Stimulated activated CD8-positive, alpha-beta memory T cell treated with anti-CD3 and anti-CD28 coated beads, Interleukin-15, amount 100 ng/mL, for 4 hours (primary cell): ENCODE data around the gene CDK19.

Experiments used
- DNase-seq, 2 donors: peaks; one replicate each; pipeline ENCODE4 v3.0.0-alpha.2; 2020; ENCODE audit warnings: low read depth in 2 of 2

CDK19 gene

DNA sequence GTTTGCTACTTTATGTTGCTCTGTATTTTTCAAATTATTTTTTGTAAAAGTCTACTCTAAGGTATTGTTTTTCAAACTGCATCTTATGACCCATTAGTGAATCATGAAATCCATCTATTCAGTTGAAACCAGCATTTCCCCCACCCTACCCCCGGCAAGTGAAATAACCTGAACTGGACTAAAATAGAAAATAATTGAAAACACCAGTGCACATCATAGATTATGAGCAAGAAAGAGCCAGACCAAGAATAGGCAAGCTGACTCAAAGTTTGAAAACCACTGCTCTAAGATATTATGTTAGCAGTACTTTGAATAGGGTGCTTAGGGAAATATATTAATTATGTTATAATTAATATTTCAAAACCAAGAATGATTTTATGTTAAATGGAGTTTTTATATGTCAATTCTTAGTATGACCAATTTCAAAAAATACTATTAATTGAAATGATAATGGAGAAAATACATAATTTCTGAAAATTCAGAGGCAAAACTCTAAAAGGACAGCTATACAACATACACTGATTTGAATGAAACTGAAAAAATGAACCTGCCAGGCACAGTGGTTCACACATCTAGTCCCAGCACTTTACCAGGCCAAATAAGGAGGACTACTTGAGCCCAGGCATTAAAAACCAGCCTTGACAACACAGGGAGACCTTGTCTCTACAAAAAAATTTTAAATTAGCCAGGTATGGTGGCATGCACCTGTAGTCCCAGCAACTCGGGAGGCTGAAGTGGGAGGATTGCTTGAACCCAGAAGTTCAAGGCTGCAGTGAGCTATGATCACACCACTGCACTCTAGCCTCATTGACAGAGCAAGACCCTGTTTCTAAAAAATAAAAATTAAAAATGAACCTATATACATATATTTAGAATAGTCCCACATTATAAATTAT, 112.0 kb downstream of the CDK19 start:
- DNase-seq: no peak

DNA sequence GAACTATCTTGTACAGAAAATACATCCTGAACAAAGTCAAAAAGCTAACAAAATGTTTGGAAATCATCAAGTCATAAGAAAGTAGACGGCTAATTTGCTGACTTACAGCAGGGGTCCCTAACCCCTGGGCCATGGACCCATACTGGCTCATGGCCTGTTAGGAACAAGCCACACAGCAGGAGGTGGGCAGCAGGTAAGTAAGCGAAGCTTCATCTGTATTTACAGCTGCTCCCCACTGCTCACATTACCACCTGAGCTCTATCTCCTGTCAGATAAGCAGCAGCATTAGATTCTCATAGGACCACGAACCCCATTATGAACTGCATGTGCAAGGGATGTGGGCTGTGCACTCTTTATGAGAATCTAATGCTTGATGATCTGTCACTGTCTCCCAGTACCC, 115.5 kb downstream of the CDK19 start:
- DNase-seq: no peak

DNA sequence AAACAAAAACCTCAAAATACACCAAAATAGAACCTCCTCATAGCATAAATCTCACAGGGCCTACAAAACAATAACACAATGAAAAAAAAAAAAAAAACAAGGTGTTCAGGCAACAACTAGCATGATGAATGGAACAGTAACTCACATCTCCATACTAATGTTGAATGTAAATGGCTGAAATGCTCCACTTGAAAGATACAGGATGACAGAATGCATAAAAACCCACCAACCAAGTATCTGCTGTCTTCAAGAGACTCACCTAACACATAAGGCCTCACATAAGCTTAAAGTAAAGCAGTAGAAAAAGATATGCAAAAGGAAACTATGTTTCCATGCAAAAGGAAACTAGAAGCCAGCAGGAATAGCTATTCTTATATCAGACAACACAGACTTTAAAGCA, 121.3 kb downstream of the CDK19 start:
- DNase-seq: no peak

DNA sequence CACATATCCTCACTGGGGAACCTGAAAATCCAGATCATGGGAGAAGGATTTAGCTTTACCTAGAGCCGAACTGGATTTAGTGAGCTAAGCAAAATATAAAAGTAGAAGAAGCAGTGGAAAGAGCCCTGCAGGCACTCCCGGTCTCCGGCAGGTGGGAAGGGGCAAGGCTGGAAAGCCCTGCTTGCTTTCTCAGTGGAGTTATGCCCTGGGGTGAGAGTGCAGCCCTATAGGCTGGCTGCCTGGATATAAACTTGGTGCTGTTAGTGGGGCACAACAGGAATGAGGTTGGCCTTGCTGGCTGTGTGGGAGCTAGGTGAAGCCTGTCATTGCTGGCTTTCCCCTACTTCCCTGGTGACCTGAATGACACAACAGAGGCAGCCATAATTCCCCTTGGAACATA, 122.0 kb downstream of the CDK19 start:
- DNase-seq: no peak

DNA sequence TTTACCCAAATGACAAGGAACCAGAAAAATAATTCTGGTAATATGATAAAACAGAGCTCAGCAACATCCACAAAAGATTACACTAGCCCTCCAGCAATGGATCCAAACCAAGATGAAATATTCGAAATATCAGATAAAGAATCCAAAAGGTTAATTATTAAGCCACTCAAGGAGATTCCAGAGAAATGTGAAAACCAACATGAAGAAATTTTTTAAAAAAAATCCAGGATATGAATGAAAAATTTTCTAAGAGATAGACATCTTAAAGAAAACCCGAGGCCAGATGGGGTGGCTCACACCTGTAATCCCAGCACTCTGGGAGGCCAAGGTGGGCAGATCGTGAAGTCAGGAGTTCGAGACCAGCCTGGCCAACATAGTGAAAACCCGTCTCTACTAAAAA, 124.4 kb downstream of the CDK19 start:
- DNase-seq: no peak

DNA sequence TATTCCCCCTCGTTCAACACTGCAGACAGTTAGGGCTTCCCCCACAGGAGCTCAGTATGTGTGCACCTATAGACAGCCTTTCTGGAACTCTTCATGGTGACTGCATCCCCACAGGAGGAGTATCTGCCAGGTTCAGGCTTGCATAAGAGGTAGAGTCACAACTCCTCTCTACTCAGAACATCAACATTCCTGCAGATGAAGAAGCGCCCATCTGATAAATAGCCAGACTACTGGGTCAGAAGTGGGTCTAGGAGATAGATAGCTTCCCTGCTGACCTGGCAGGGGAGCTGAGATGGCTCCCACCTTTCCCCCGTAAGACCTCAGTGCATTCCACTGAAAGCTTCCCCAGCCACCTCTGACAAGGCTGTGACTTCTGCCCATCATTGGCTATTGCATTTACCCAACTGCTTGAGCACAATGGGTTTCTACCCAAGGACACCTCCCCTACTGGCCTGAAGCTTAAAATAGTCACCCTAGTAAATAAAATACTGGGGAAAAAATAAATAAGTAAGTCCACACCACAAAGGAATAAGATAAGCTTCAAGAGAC, 125.1 kb downstream of the CDK19 start:
- DNase-seq: no peak

DNA sequence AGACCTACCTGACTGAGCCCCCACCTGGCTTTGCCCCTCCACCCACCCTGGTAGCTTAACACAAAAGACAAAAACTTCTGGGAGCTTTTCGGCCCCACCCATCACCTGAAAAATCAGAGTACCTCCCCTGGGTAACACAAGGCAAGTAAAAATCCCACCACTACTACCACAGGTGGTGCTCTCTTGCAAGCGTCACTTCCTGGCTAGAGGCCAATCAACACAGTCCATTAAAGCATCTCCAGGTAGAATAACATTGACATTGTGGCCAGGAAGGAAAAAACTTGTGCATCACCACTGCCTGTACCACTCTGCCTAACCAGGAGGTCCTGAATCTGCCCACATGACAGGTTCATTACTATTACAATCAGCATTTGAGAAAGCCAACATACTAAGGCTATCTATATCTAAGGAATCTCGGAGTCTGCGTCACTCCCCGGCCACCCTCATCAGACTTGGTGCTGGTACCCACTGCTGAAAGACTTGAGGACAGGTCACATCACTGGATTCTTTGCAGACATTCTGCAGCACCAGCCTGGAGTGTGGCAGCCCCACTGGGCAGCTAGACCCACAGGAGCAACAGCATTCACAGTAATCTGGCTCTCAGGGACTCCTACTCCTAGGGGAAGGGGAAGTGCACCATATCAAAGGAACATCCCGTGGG, 125.9 kb downstream of the CDK19 start:
- DNase-seq: no peak

DNA sequence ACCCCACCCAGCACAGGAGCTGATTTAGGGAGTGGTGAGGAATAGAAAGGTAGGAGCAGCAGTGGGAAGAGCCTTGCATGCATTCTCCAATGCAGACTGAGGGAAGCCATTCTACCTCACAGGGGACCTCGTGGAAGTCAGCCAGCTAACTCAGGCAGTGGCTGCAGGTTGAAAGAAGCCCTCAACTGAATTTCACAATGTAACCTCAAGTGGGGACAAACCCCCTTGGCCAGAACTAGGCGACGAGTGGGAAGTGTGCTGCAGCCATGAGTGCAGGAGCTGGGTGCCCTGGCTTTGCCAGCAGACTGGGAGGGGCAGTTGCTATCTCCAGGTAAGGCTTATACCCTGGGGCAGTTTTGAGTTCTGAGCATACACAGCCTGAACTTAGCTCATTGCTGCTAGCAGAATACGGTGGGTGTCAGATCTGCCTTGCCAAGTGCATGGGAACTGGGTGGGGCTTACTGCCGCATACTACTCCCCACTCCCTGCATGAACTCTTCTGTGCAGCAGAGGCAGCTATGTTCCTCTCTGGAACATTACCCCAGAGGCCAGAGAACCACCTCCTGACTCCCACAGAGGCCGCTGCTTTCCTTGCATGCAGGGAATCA, 126.5 kb downstream of the CDK19 start:
- DNase-seq: no peak

DNA sequence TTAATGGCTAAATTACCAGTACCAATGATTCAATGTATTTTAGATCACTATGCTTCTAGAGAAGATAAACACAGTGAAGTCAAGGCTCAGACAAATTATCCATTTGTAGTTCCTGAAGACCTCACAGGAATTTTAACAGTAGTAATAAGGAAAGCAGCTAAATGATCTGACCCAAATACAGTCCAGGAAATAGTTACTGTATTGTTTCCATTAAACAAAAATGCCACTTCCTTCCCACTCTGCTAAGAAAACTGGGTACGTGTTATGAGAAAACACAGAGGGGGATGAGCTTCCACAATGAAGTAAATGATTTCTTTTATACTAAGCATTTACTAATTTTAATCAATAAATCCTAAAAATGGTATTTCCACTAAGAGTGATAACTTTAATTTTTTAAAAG, 127.9 kb downstream of the CDK19 start:
- DNase-seq: no peak

DNA sequence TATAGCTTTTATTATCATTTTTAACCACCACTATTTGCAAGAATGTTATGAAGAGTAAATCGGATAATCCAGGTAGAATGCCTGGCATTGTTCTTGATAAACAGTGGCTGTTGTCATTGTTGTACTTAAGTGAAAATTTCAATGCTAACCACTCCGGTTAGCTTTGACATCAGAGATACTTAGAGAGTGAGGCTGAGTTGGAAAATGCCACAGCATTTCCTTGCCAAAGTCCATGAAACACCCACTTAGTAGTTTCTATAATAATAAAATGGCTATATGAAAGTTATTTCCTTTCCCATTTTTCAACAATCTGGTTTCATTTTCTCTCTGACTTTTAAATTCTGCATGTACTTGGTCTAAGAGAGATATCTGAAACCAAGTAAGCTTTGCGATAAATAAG, 132.0 kb downstream of the CDK19 start:
- no peak for DNase-seq

DNA sequence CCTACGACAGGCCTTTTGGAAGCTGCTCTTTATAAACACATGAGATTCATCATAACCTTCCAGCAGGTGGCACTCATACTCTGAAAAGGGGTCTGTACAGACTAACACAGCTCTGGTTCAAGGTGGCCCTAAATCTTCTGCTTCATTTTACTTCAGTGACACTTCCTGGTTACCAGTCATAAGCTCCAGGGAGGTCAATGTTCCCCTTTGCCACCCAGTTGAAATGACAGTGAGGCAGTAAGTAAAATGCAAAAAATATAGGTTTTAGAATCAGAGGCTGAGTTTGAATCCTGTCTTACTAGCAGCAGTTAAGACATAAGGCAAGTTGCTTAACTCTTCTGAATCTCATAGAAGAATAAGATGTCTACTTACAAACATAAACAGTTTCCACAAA, 132.8 kb downstream of the CDK19 start:
- peak in 1 of 2 donors; percentile 42 for DNase-seq

DNA sequence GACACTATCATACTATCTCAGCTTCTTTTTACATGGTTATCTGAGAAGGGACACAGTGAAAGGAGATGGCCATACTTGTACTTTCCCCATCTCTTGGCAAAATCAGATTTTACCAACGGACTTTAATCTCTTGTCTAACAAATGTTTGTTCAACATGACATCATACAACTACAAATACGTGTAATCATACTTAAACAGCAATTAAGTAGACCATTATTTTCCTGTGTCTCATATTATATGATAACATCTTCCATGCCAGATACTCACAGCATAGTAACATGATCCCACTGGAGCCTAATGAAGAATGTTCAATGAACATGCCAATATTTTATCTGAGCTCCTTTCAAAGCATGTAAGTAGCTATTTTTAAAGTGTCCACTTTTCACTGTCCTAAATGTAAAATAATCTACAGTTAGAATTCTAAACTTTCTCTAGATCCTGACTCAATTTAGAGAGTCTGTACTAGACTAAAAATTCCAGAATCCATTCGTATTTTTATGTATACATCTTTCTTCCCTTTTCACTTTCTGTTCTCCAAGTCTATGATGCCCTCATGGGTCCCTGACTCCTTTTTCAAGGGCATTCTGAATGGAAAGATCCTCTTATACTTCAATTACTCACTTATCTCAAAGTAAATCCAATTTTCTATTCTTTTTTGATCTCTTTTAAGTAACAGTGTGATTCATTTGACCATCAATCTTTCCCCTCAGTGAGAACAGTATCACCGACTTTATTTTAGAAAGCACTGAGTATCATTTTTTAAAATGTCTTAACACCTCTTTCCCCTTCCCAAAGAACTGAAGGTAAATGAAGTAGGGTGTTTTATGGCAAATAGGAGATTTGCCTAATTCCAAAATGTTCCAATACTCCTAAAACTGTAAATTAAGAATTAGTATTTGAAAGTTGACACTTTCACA, 133.5 kb downstream of the CDK19 start:
- DNase-seq: no peak

DNA sequence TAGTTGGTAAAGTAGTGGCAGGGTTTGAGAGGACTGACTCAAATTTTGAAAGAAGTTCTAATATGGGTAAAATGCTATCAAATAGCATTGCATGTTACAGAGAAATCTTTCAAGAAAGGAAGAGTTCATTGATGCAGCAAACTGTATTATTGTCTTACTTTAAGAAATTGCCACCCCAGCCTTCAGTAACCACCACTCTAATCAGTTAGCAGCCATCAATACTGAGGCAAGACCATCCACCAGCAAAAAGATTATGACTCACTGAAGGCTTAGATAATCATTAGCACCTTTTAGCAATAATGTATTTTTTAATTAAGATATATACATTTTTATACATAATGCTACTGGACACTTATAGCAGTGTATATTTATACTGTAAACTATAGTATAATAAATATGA, 138.9 kb downstream of the CDK19 start:
- DNase-seq: no peak

DNA sequence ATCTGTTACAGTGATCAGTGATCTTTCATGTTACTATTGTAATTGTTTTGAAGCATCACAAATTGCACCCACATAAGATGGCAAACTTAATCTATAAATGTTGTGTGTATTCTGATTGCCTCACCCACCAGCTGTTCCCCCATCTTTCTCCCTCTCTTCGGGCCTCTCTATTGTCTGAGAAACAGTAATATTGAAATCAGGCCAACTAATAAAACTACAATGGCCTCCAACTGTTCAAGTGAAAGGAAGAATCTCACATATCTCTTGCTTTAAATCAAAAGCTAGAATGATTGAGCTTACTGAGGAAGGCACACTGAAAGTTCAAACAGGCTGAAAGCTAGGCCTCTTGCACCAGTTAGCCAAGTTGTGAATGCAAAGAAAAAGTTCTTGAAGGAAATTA, 141.2 kb downstream of the CDK19 start:
- DNase-seq: no peak

DNA sequence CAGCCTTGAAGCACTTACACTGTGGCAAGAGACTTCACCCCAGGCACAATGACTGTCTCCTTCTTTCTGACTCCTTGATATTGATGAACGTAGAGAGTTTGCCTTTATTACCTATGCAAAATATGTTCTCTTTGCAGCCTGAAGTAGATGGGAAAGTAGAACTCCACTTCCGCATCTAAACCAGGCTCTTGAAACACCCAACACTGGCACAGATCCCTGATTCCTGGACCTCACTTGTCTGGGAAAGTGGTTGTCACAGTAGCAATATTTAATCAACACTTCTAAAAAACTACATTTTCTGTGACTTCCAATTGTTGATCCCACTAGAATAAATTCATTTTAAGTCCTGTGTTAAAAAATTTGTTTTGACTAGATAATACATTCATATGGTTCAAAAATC, 143.1 kb downstream of the CDK19 start:
- no peak for DNase-seq

DNA sequence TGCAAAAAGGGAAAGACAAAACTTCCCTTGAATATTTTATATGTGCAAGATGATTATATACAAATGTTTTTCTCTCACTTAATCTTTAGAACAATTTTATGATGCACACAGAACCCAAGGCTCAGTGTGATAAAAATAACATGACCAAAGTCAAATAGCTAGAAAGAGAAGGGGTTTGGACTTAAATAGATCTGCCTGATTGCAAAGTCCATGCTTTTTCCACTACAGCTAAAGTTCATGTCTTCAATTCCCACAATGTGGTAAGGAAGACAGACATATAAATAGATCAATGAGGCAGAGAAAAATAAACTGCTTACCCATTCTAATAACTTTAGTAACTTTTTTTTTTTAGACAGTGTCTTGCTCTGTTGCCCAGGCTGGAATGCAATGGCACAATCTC, 143.8 kb downstream of the CDK19 start:
- DNase-seq: no peak

DNA sequence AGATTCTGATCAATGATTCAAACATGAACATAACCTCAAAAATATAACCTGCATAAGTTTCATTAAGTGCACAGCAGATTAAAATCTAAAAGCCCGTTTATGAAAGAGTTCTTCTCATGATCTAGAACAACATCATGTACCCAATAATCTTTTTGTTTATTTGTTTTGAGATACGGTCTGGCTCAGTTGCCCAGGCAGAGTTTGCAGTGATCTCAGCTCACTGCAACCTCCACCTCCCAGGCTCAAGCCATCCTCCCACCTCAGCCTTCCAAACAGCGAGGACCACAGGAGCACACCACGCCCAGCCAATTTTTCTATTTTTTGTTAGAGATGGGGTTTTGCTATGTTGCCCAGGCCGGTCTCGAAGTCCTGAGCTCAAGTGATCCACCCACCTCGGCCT, 149.7 kb downstream of the CDK19 start:
- no peak for DNase-seq

DNA sequence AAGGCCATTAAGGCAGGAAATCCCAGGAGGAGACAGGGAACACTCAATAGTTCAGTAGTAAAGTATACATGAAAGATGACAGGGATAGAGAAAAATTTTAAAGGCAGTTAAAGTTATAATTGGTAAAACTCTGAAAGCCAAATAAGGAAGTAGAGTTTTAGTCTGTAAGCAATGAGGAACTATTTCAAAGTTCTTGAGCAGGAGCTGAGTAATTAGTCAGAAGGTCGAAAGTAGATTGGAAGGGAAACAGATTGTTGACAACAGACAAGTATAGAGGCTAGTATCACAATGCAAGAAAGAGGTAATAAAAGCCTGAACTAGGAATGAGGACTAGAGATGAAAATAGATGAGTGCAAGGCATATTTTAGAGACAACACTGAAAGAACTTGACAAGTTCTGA, 150.3 kb downstream of the CDK19 start:
- no peak for DNase-seq

DNA sequence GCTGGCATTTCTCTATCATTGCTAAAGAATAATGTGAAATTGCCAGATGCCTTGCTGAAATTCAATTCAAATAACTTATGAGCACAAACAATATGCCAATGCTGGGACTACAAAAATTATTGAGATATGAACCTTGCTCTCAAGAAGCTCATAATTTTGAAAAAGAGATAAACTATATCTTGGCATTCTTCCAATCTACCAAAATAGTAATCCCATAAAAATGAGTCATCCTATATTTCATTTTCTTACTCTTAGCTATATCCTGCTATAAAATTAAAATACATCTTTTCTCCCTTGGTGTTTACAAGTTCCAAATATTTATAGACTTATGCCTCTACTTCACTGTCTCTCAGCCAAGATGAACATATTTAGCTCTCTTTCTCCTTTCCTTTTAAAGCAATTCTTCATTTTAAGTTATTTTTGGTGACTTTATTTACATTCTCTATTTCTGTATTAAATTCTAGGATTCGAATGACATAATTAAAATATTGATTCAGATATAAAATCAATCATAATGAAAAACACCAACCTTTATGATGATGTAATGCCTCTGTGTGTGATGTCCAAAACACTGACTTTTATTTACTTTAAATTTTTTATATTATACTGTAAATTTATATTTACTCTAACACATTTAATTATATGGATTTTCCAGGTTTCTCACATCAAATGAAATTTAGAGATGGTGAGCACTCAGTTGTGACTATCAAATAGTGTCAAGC, 152.6 kb downstream of the CDK19 start:
- no peak for DNase-seq

DNA sequence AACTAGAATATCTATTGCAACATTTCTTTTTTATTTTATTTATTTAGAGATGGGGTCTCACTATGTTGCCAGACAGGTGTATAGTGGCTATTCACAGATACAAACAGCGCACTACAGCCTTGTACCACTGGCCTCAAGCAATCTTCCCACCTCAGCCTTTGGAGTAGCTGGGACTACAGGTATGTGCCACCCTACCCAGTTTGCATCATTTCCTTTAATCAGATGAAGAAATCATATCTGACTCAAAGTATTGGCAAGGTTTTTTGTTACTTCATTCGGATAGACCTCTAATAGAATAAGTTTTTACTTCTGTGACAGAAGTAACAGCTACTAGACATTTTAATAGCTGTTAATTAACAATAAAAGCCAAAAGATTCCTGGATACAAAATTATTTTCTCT, 153.9 kb downstream of the CDK19 start:
- DNase-seq: no peak

DNA sequence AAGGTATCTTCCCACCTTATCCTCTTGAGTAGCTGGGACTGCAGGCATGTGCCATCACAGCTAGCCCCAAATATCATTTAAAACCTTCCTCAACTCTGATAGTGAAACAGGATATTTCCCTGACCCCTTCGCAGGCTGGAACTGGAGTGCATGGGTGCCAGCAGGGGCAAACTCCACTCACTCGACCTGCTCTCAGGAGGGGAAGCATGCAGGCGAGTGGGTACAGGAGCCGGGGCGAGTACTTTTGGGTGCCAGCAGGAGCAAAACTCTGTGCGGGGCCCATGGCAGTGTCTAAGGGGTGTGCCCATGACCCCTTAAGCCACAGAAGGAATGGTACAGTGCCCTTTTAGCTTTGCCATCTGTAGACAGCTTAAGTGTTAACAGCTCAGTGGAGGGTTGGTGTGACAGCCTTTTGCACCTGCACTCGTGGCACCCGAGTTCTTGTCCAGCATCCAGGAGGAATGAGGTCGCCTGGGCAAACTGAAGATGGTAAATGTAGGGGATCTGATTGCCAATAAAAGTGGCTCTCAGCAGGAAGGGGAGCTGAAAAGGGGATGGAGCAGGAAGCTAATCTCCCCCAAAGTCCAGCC, 155.1 kb downstream of the CDK19 start:
- no peak for DNase-seq
